CD14-positive monocyte (primary cell): ENCODE results near the gene SH3RF1. TPM values are rescaled to one million over a fixed set of nuclear protein-coding genes. Genes with fewer than 3 reads are reported as not detected.

Source experiments
- DNase-seq, 3 donors: peaks; one replicate each; pipeline ENCODE4 v3.0.0-alpha.2; 2011 to 2022
- H2AFZ ChIP-seq: 2 replicates; pipeline ENCODE4 v1.6.0; 2012; ENCODE audit warnings: mild to moderate bottlenecking, low read depth, low read length, inconsistent platforms; ENCODE audit not compliant: insufficient read depth, poor library complexity, severe bottlenecking
- H3K27ac ChIP-seq, 2 donors: 1 replicate in 1 of 2; 2 replicates in 1 of 2; pipeline ENCODE4 v1.5.1; 2012 to 2013; ENCODE audit warnings: low read length in 2 of 2, control low read depth in 1 of 2, inconsistent platforms in 1 of 2, low read depth in 1 of 2, mild to moderate bottlenecking in 1 of 2
- H3K27me3 ChIP-seq, 2 donors: one replicate each; pipeline versions ENCODE4 v1.6.0 to v1.6.1; 2011 to 2013; ENCODE audit warnings: low read length in 2 of 2; ENCODE audit not compliant: control insufficient read depth in 2 of 2, insufficient read depth in 2 of 2
- H3K36me3 ChIP-seq, 2 donors: replicated peaks in 1 of 2; 1 replicate in 1 of 2; 2 replicates in 1 of 2; pipeline versions ENCODE4 v1.5.1 to v1.6.1; 2012 to 2013; ENCODE audit warnings: low read length in 2 of 2, control low read depth in 1 of 2, inconsistent platforms in 1 of 2, mild to moderate bottlenecking in 1 of 2; ENCODE audit not compliant: insufficient read depth in 2 of 2, control insufficient read depth in 1 of 2
- H3K4me1 ChIP-seq, 2 donors: 1 replicate in 1 of 2; 2 replicates in 1 of 2; pipeline versions ENCODE4 v1.5.1 to v1.6.1; 2012 to 2013; ENCODE audit warnings: low read length in 2 of 2, control low read depth in 1 of 2, inconsistent platforms in 1 of 2, mild to moderate bottlenecking in 1 of 2, moderate library complexity in 1 of 2; ENCODE audit not compliant: insufficient read depth in 2 of 2, control insufficient read depth in 1 of 2
- H3K4me2 ChIP-seq: replicated peaks from 2 replicates; pipeline ENCODE3; 2012; ENCODE audit warnings: low read length, moderate library complexity, mild to moderate bottlenecking; ENCODE audit not compliant: poor library complexity, severe bottlenecking; ENCODE audit errors: extremely low read depth
- H3K4me3 ChIP-seq, 3 experiments: fragments of 200-600 bp in 1 of 3; sonication (generic) in 1 of 3; replicated peaks in 1 of 3; 1 replicate in 2 of 3; 2 replicates in 1 of 3; pipeline ENCODE4 v1.5.1; 2011 to 2013; ENCODE audit warnings: low read length in 3 of 3, mild to moderate bottlenecking in 3 of 3, control low read depth in 2 of 3, low read depth in 2 of 3, inconsistent platforms in 1 of 3, moderate library complexity in 1 of 3
- H3K79me2 ChIP-seq: 2 replicates; pipeline ENCODE4 v1.6.0; 2012; ENCODE audit warnings: mild to moderate bottlenecking, control low read depth, inconsistent platforms, low read length, moderate library complexity; ENCODE audit not compliant: insufficient read depth
- H3K9ac ChIP-seq: 2 replicates; pipeline ENCODE4 v1.6.0; 2017; ENCODE audit warnings: low read length, mild to moderate bottlenecking; ENCODE audit not compliant: insufficient read depth, poor library complexity, severe bottlenecking
- H3K9me3 ChIP-seq, 2 donors: replicated peaks in 1 of 2; 1 replicate in 1 of 2; 2 replicates in 1 of 2; pipeline versions ENCODE4 v1.5.1 to v1.6.1; 2012 to 2013; ENCODE audit warnings: low read length in 2 of 2, control low read depth in 1 of 2; ENCODE audit not compliant: control insufficient read depth in 1 of 2, insufficient read depth in 1 of 2
- H4K20me1 ChIP-seq: 2 replicates; pipeline ENCODE4 v1.6.0; 2012; ENCODE audit warnings: mild to moderate bottlenecking, low read length, control low read depth, moderate library complexity; ENCODE audit not compliant: insufficient read depth
- H3K27ac Mint-ChIP-seq, 7 donors: one replicate each; pipeline ENCODE4 v1.8.0; 2020; ENCODE audit warnings: mild to moderate bottlenecking in 7 of 7, mixed read lengths in 7 of 7, moderate library complexity in 6 of 7, inconsistent platforms in 2 of 7
- H3K27me3 Mint-ChIP-seq, 3 donors: one replicate each; pipeline ENCODE4 v1.8.0; 2021 to 2022; ENCODE audit warnings: low read depth in 3 of 3, mild to moderate bottlenecking in 3 of 3, mixed read lengths in 3 of 3, moderate library complexity in 3 of 3, inconsistent platforms in 1 of 3
- H3K36me3 Mint-ChIP-seq, 2 donors: one replicate each; pipeline ENCODE4 v1.8.0; 2020; ENCODE audit warnings: mixed read lengths in 2 of 2, inconsistent platforms in 1 of 2, mild to moderate bottlenecking in 1 of 2
- H3K4me1 Mint-ChIP-seq: one replicate; pipeline ENCODE4 v1.8.0; 2020; ENCODE audit warnings: mild to moderate bottlenecking, mixed read lengths
- H3K4me3 Mint-ChIP-seq, 2 donors: one replicate each; pipeline ENCODE4 v1.8.0; 2020; ENCODE audit warnings: mild to moderate bottlenecking in 2 of 2, mixed read lengths in 2 of 2, moderate library complexity in 1 of 2
- H3K9me3 Mint-ChIP-seq, 7 donors: one replicate each; pipeline ENCODE4 v1.8.0; 2020 to 2022; ENCODE audit warnings: mixed read lengths in 7 of 7, mild to moderate bottlenecking in 6 of 7, moderate library complexity in 6 of 7, inconsistent platforms in 2 of 7
- WGBS: methylation state at CpG from one replicate; pipeline ENCODE4 v1.1.5; 2013; ENCODE audit warnings: missing lambda C conversion rate; ENCODE audit not compliant: insufficient coverage; 5-methylcytosine and 5-hydroxymethylcytosine counted together
- intact Hi-C, 2 donors: fragments of 100-400 bp; cut with micrococcal nuclease; formaldehyde crosslinking; loops; one replicate each; pipeline versions ENCODE4 v1.15.0 to v1.15.1; 2023
- polyA plus RNA-seq, 3 donors: library from polyadenylated mRNA; depleted of rRNA in 1 of 3; unstranded in 2 of 3; stranded (reverse) in 1 of 3; fragments of 300-500 nt in 2 of 3; fragments of >200 nt in 1 of 3; fragmentation: Illumina TruSeq in 2 of 3; gene quantifications; 1 replicate in 2 of 3; 2 replicates in 1 of 3; pipeline ENCODE4 v1.2.3, GENCODE V29; 2012 to 2021
- TF ChIP-seq, protein P1 (sequence below): fragments of 200-600 bp; IDR thresholded peaks from one replicate; pipeline ENCODE4 v1.8.0; 2022; ENCODE audit warnings: antibody characterized with exemption, mild to moderate bottlenecking

SH3RF1 gene
- polyA plus RNA-seq, 3 donors, result 3.1 to 4.7 (median 4.4) TPM

DNA sequence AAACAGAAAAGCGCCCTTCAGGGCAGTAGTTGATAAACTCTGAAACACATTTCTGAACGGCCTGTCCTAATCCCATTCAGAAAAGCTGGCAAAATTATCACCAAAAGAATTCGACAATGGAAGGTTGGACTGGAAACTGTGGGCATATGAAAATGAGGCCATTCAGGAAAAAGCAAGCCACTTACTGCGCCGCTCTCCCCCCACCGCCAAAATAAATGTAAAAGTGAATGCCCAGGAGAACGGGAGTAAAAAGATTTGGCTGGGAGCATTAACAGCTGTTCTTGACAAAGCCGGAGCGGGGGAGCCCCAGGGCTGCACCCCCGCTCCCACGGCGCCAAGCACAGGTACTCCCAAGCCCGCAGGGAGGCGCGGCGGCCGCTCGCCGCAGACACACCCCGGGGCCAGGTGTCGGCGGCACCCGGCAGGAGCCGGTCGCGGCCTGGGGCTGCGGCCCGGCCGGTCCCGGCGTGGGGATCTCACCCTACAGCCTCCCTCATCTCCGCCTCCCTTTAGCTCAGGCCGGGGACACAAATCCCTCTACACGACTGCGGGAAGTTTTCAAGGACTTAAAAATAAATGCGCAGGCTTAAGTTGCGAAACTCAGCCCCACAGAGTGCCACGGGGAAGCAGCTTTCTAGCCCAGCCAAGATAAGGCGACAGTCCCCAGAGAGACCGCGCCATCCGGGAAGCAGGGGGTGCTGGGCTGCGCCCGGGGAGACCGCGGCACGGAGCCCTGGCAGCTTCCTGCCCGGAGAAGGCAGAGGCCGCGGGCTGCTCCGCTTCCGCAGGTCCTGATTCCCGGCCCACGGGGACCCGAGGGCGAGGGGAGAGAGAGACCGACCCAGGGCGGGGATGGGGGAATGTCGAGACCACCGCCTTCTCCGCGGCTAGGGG, 593 bp downstream of the SH3RF1 start:
- DNase-seq, result peak; percentile 18 to 39 (median 33)
- Mint-ChIP-seq H3K27ac (peak overlapping the region in 6 of 7 donors; percentile 19 to 85 (median 80)), H3K27me3 (peaks cover 0 to 9% (median 0%) of the 10 kb centered on the region in 3 donors), H3K4me1 (peaks cover 52% of the 10 kb centered on the region), H3K4me3 (peak overlapping the region; percentile 95 to 96), H3K9me3 (no peaks in the 10 kb centered on the region), H3K36me3 (peaks cover 4 to 6% of the 10 kb centered on the region in 2 donors)
- peaks cover 50% of the 10 kb centered on the region for H3K79me2 ChIP-seq
- no peaks in the 10 kb centered on the region for H3K9me3 ChIP-seq
- peak overlapping the region; percentile 82 to 88 (median 88) for H3K4me3 ChIP-seq
- H3K36me3 ChIP-seq, result peaks cover 0 to 5% of the 10 kb centered on the region in 2 donors
- intact Hi-C loops, result no loop called here
- WGBS, result under 1% methylated on average over 42 of the region's 62 CpGs
- peaks cover 0 to 3% of the 10 kb centered on the region in 2 donors for H3K27me3 ChIP-seq
- H3K9ac ChIP-seq, result peak overlapping the region; percentile 79
- H4K20me1 ChIP-seq, result no peaks in the 10 kb centered on the region
- H3K27ac ChIP-seq, result peak overlapping the region; percentile 38 to 74
- peak overlapping the region; percentile 92 for H3K4me2 ChIP-seq
- TF ChIP-seq, protein P1, sequence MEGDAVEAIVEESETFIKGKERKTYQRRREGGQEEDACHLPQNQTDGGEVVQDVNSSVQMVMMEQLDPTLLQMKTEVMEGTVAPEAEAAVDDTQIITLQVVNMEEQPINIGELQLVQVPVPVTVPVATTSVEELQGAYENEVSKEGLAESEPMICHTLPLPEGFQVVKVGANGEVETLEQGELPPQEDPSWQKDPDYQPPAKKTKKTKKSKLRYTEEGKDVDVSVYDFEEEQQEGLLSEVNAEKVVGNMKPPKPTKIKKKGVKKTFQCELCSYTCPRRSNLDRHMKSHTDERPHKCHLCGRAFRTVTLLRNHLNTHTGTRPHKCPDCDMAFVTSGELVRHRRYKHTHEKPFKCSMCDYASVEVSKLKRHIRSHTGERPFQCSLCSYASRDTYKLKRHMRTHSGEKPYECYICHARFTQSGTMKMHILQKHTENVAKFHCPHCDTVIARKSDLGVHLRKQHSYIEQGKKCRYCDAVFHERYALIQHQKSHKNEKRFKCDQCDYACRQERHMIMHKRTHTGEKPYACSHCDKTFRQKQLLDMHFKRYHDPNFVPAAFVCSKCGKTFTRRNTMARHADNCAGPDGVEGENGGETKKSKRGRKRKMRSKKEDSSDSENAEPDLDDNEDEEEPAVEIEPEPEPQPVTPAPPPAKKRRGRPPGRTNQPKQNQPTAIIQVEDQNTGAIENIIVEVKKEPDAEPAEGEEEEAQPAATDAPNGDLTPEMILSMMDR, result no peak
- H2AFZ ChIP-seq, result peak overlapping the region; percentile 96
- H3K4me1 ChIP-seq, result peaks cover 29 to 39% of the 10 kb centered on the region in 2 donors

DNA sequence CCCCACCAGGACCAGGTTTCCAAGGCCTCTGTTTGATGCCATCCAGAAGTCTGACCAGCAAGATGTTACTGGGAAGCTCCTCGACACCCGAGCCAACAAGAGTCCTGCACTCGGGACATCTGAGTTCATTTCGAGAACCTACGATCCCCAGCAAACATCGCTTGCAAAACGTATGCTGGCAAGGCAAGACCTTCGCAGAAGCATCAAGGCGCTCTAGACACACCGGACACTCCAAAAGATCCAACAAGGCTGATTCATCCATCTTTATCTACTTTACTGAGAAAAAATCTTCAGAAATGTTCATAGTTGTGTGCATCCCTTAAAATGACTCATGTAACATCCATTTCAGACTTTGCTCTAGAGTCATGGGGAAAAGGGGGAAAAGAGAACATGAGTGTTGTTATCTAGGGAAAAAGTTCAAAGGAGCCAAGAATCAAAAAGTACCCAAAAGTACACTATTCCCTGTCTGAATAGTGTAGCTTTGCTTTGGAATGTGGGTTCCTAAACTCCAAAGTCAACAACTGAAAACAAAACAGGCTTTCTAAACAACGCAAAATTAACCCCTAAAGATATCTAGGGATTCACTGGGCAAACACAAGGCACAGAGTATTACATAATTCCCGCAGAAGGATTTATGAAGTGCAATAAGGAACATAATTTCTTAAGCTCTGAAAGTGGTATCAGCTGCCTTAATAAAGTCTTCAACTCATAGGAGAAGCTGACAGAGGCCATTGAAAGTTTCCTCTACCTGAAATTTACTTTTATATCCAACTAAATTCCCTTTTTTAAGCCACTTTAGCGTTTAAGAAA, 1.6 kb downstream of the SH3RF1 start:
- peaks cover 59% of the 10 kb centered on the region for H3K79me2 ChIP-seq
- no peak overlapping the region for H3K27ac Mint-ChIP-seq
- peak overlapping the region; percentile 96 for H2AFZ ChIP-seq

More for the DNA sequence above, 1.6 kb downstream of the SH3RF1 start:
- Mint-ChIP-seq H3K9me3 (peaks cover 0 to 2% (median 0%) of the 10 kb centered on the region in 7 donors), H3K36me3 (peaks cover 6 to 9% of the 10 kb centered on the region in 2 donors), H3K27me3 (peaks cover 0 to 9% (median 2%) of the 10 kb centered on the region in 3 donors), H3K4me3 (peak overlapping the region; percentile 95 to 96), H3K4me1 (peaks cover 53% of the 10 kb centered on the region)
- DNase-seq, result no peak
- Histone ChIP-seq H3K4me1 (peaks cover 29 to 39% of the 10 kb centered on the region in 2 donors), H3K9ac (no peak overlapping the region), H3K4me3 (peak overlapping the region; percentile 82 to 88 (median 88)), H3K36me3 (peaks cover 0 to 5% of the 10 kb centered on the region in 2 donors), H3K4me2 (peak overlapping the region; percentile 92), H3K9me3 (no peaks in the 10 kb centered on the region), H4K20me1 (peaks cover 7% of the 10 kb centered on the region), H3K27me3 (peaks cover 0 to 3% of the 10 kb centered on the region in 2 donors), H3K27ac (no peak overlapping the region)
- 98% methylated on average over 8 of the region's 13 CpGs for WGBS
- intact Hi-C loops, result no loop called here
- TF ChIP-seq, protein P1, result no peak
